T-helper 2 cell treated with Interferon-gamma antibody and Interleukin-4, amounts not matched to agents 5 μg/mL and 100 μg/mL, for 36 hours (primary cell): Measurements from ENCODE around the gene ATOH8.

Experiments used
- DNase-seq: peaks from one replicate; pipeline ENCODE4 v3.0.0; 2021; ENCODE audit warnings: low spot score
- H3K27ac Mint-ChIP-seq: one replicate; pipeline ENCODE4 v1.8.0; 2021; ENCODE audit warnings: mild to moderate bottlenecking, mixed read lengths
- H3K27me3 Mint-ChIP-seq: one replicate; pipeline ENCODE4 v1.8.0; 2021; ENCODE audit warnings: low read depth, mixed read lengths
- H3K36me3 Mint-ChIP-seq: one replicate; pipeline ENCODE4 v1.8.0; 2021; ENCODE audit warnings: low read depth, mixed read lengths
- H3K4me1 Mint-ChIP-seq: one replicate; pipeline ENCODE4 v1.8.0; 2021; ENCODE audit warnings: low read depth, mixed read lengths
- H3K4me3 Mint-ChIP-seq: one replicate; pipeline ENCODE4 v1.8.0; 2022; ENCODE audit warnings: mild to moderate bottlenecking, moderate library complexity, mixed read lengths
- H3K9me3 Mint-ChIP-seq: one replicate; pipeline ENCODE4 v1.8.0; 2021; ENCODE audit warnings: mixed read lengths

The ATOH8 gene

GRCh38 chr2:85759257-85759613 is 5.4 kb downstream of the ATOH8 start:
- H3K4me3 Mint-ChIP-seq = no peak overlapping the region
- peaks cover 11% of the 10 kb centered on the region for H3K4me1 Mint-ChIP-seq
- H3K9me3 Mint-ChIP-seq = no peaks in the 10 kb centered on the region
- H3K27me3 Mint-ChIP-seq = peaks cover 43% of the 10 kb centered on the region
- DNase-seq = no peak
- no peaks in the 10 kb centered on the region for H3K36me3 Mint-ChIP-seq
- no peak overlapping the region for H3K27ac Mint-ChIP-seq

- Mint-ChIP-seq H3K4me1 (peaks cover 6% of the 10 kb centered on the region), H3K9me3 (no peaks in the 10 kb centered on the region), H3K36me3 (no peaks in the 10 kb centered on the region), H3K27ac (no peak overlapping the region), H3K4me3 (no peak overlapping the region), H3K27me3 (peaks cover 46% of the 10 kb centered on the region)
- no peak for DNase-seq
Measured at GRCh38 chr2:85760371-85760770, 6.6 kb downstream of the ATOH8 start.

GRCh38 chr2:85760872-85761271 is 7.1 kb downstream of the ATOH8 start:
- Mint-ChIP-seq H3K4me3 (no peak overlapping the region), H3K9me3 (no peaks in the 10 kb centered on the region), H3K27me3 (peaks cover 45% of the 10 kb centered on the region), H3K4me1 (peaks cover 3% of the 10 kb centered on the region), H3K27ac (no peak overlapping the region), H3K36me3 (no peaks in the 10 kb centered on the region)
- DNase-seq = no peak

DNA sequence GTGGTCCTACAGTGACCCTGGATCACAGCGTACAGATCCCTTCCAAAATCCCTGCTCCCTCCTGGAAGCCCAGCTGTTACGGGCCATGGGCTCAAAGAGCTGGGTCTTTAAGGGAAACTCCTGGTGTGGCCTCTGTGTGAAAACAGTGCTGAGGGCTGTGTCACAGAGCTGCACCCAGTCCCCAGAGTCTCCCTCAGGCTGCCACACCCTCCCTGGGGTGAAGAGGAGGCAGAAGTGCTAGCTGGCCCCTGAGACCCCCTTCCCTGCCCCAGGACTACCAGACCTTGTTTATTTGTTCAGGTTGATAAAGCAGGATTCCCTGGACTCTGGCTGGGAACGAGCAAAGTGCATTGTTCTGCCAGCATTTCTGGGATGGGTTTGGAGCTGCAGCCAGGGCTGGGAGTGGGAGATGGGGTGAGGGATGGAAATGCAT is 7.7 kb downstream of the ATOH8 start:
- H3K27ac Mint-ChIP-seq = no peak overlapping the region
- no peak for DNase-seq
- peaks cover 46% of the 10 kb centered on the region for H3K27me3 Mint-ChIP-seq
- H3K9me3 Mint-ChIP-seq = no peaks in the 10 kb centered on the region
- no peaks in the 10 kb centered on the region for H3K36me3 Mint-ChIP-seq
- H3K4me1 Mint-ChIP-seq = peaks cover 2% of the 10 kb centered on the region
- H3K4me3 Mint-ChIP-seq = no peak overlapping the region

GRCh38 chr2:85761946-85762345 is 8.2 kb downstream of the ATOH8 start:
- H3K36me3 Mint-ChIP-seq = no peaks in the 10 kb centered on the region
- DNase-seq = no peak
- H3K9me3 Mint-ChIP-seq = no peaks in the 10 kb centered on the region
- H3K4me3 Mint-ChIP-seq = no peak overlapping the region
- H3K4me1 Mint-ChIP-seq = peaks cover 2% of the 10 kb centered on the region
- H3K27ac Mint-ChIP-seq = no peak overlapping the region
- H3K27me3 Mint-ChIP-seq = peaks cover 46% of the 10 kb centered on the region

DNA sequence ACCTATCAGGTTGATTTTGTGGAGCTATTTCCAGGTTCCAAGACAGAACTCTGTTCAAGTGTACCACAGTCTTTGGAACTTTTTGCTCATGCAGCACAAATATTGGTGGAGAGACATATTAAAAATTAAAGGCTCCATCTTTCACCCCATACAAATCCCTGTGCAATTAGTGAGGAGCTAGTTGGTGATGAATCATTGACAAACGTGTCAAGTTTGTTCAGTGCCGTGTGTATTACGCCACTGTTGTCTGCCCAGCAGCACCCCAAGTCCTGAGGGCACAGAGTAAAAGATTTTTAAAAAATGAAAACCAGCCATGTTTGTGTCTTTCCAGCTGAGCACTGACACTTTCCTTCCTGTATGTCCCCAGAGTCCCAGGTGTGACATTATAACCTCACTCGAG is 9.3 kb downstream of the ATOH8 start:
- no peak overlapping the region for H3K27ac Mint-ChIP-seq
- no peaks in the 10 kb centered on the region for H3K36me3 Mint-ChIP-seq
- H3K4me3 Mint-ChIP-seq = no peak overlapping the region
- peaks cover 41% of the 10 kb centered on the region for H3K27me3 Mint-ChIP-seq
- peaks cover 2% of the 10 kb centered on the region for H3K4me1 Mint-ChIP-seq
- H3K9me3 Mint-ChIP-seq = no peaks in the 10 kb centered on the region
- DNase-seq = no peak

- Mint-ChIP-seq H3K36me3 (no peaks in the 10 kb centered on the region), H3K4me3 (no peak overlapping the region), H3K4me1 (peaks cover 2% of the 10 kb centered on the region), H3K27me3 (peaks cover 44% of the 10 kb centered on the region), H3K27ac (no peak overlapping the region), H3K9me3 (no peaks in the 10 kb centered on the region)
- DNase-seq = no peak
Measured at GRCh38 chr2:85763831-85764230, 10.0 kb downstream of the ATOH8 start.

DNA sequence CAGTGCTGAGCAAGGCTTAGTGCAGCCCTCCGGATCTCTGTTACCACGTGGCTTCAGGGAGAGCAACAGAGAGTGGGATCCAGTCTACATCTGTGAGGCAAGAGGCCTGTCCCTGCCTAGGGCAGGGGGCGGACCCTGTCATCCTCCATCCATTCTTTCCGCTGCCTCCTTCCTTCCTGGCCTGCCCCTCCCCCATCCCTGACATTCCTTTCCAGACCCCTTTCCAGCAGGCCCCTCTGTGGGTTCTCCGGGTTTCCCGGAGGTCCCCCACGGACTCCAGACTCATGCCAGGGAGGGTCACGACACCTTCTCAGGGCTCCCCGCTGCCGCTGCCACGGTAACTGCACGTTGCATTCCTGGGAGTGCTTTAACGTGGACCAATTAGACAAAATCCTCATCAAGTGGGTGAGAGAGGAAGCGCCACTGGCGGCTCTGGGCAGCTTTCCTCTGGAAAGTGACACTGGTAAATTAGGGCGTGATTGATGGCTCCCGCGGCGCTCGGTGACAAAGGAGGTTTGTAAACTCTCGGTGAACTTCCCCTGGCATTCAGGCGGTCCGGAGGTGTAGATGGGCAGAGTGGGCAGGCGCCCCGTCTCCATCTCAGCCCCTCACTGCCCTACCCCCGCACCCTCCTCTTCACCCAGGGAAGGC is 11.4 kb downstream of the ATOH8 start:
- no peak overlapping the region for H3K27ac Mint-ChIP-seq
- no peak for DNase-seq
- H3K27me3 Mint-ChIP-seq = peaks cover 44% of the 10 kb centered on the region
- H3K9me3 Mint-ChIP-seq = no peaks in the 10 kb centered on the region
- H3K4me1 Mint-ChIP-seq = peaks cover 2% of the 10 kb centered on the region
- no peaks in the 10 kb centered on the region for H3K36me3 Mint-ChIP-seq
- no peak overlapping the region for H3K4me3 Mint-ChIP-seq

DNA sequence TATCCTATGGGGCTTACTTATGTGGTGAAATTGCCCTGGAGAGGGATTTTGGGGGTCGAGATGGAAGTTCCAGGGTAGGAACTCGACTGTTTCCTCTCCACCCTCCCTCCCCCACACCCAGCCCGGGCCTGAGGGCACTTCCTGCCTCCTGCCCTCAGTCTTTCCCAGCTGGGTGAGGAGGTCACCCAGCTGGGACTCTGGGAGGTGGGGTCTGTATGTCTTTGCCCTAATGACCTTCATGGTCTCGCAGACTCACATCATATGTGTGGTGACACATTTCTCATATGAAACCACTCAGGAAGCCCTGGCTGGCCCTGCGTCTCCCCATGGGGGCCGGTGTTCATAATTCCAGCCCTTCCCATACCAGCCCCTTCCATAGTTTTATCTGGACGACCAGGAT is 12.4 kb downstream of the ATOH8 start:
- H3K36me3 Mint-ChIP-seq = no peaks in the 10 kb centered on the region
- H3K27me3 Mint-ChIP-seq = peaks cover 51% of the 10 kb centered on the region
- no peak overlapping the region for H3K4me3 Mint-ChIP-seq
- no peak overlapping the region for H3K27ac Mint-ChIP-seq
- peaks cover 2% of the 10 kb centered on the region for H3K4me1 Mint-ChIP-seq
- H3K9me3 Mint-ChIP-seq = no peaks in the 10 kb centered on the region
- DNase-seq = no peak

- H3K4me3 Mint-ChIP-seq = no peak overlapping the region
- peaks cover 2% of the 10 kb centered on the region for H3K4me1 Mint-ChIP-seq
- H3K27ac Mint-ChIP-seq = no peak overlapping the region
- no peak for DNase-seq
- H3K27me3 Mint-ChIP-seq = peaks cover 56% of the 10 kb centered on the region
- H3K36me3 Mint-ChIP-seq = no peaks in the 10 kb centered on the region
- H3K9me3 Mint-ChIP-seq = no peaks in the 10 kb centered on the region
Measured at GRCh38 chr2:85767803-85768665, 14.2 kb downstream of the ATOH8 start.

GRCh38 chr2:85768713-85769112 is 14.9 kb downstream of the ATOH8 start:
- H3K27me3 Mint-ChIP-seq = peaks cover 56% of the 10 kb centered on the region
- no peaks in the 10 kb centered on the region for H3K9me3 Mint-ChIP-seq
- H3K27ac Mint-ChIP-seq = no peak overlapping the region
- no peaks in the 10 kb centered on the region for H3K36me3 Mint-ChIP-seq
- no peak for DNase-seq
- H3K4me3 Mint-ChIP-seq = no peak overlapping the region
- H3K4me1 Mint-ChIP-seq = peaks cover 2% of the 10 kb centered on the region

DNA sequence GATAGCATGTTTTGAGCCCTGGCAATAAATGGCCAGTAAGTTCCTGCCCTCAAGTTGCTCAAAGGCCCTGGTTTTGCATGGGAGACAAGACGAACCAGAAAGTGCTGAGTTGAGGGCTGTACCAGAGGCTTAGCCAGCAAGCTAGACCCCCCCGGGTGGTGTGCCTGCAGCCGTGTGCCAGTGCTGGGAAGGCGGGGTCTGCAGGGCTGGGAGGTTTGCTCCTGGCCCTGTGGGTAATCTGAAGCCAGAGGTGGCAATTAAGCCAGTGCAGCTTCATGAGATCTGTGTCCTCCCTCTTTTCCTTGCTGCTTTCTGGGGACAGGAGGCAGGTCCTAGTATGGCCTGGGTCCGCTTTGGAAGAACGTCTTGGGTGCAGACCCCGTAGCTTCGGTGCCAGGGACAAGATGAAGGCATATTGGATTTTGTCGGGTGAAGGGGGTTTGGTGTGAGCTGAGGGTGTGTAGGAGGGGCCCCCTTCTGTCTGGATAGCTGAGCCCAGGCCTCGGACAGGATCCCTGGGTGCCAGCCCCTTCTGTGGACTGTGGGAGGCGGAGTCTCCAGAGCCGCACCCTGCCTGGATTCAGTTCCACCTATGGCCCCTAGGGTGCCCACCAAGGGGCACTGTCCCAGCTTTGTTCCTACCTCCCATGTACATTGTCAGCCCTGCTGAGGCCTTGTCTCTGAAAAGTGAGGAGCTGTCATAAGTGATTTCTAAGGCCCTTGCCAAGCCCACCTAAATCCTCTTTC is 15.6 kb downstream of the ATOH8 start:
- no peak for DNase-seq
- Mint-ChIP-seq H3K4me3 (no peak overlapping the region), H3K27me3 (peaks cover 56% of the 10 kb centered on the region), H3K4me1 (peaks cover 2% of the 10 kb centered on the region), H3K9me3 (no peaks in the 10 kb centered on the region), H3K27ac (no peak overlapping the region), H3K36me3 (no peaks in the 10 kb centered on the region)

- Mint-ChIP-seq H3K27me3 (peaks cover 51% of the 10 kb centered on the region), H3K9me3 (no peaks in the 10 kb centered on the region), H3K36me3 (no peaks in the 10 kb centered on the region), H3K4me3 (no peak overlapping the region), H3K4me1 (peaks cover 2% of the 10 kb centered on the region), H3K27ac (no peak overlapping the region)
- no peak for DNase-seq
Measured at GRCh38 chr2:85769983-85770362, 16.2 kb downstream of the ATOH8 start.

GRCh38 chr2:85770369-85770768 is 16.6 kb downstream of the ATOH8 start:
- Mint-ChIP-seq H3K4me3 (no peak overlapping the region), H3K9me3 (no peaks in the 10 kb centered on the region), H3K36me3 (no peaks in the 10 kb centered on the region), H3K27me3 (peaks cover 47% of the 10 kb centered on the region), H3K27ac (no peak overlapping the region), H3K4me1 (no peaks in the 10 kb centered on the region)
- no peak for DNase-seq
